GM19239 (cell line): Measurements from ENCODE around the gene LGR6.
"Not testable (repeated sequence)": the region's sequence is repeated elsewhere in the genome, so short reads cannot be mapped to it uniquely, and the experiment has no call there.

Experiments used
- DNase-seq: peaks from one replicate; pipeline ENCODE4 v3.0.0; 2011; ENCODE audit warnings: low spot score; ENCODE audit not compliant: insufficient read length
- FAIRE-seq: peaks from 2 replicates; lab custom pipeline; 2011; peaks lifted over from hg19 to GRCh38; lab: Jason Lieb, UNC

LGR6 gene

DNA sequence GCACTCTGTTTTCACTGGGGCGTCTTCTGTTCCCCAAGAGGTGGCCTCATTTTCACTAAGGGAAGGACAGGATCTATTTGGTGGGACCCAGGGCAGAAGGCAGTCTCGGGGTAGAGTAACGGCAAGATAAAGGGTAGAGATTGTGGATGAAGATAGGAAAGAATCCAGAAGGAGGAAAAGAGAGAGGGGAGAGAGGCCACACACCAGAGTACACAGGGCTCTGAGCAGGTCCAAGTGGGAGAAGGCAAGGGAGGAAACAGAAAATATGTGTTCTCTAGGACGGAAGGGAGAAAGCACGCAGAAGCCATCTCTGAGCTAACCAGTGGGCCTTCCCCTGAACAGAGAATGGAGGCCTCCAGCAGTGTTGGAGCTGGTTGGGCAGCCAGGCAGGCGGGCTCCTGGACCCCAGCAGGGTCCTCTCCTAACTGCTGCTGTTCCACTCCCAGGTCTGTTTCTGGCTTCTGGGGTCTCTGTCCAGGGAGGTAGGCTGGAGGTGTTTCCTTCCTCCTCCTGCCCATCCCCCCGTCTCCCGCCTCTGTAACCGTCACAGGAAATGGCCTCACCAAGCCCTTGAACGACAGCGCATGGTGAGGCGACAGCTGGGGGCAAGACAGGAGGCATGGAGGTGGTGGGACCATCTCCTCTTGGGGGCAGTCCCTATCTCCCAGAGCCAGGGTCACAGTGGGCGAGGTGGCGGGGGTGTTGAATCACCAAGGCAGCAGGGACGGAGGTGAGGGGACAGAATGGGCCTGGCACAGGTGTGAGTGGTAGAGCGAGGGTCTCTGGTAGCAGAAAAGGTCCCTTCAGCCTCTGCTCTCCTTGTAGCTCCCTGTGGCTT lies 33.8 kb upstream of the LGR6 start:
- peak; percentile 92 for FAIRE-seq

DNA sequence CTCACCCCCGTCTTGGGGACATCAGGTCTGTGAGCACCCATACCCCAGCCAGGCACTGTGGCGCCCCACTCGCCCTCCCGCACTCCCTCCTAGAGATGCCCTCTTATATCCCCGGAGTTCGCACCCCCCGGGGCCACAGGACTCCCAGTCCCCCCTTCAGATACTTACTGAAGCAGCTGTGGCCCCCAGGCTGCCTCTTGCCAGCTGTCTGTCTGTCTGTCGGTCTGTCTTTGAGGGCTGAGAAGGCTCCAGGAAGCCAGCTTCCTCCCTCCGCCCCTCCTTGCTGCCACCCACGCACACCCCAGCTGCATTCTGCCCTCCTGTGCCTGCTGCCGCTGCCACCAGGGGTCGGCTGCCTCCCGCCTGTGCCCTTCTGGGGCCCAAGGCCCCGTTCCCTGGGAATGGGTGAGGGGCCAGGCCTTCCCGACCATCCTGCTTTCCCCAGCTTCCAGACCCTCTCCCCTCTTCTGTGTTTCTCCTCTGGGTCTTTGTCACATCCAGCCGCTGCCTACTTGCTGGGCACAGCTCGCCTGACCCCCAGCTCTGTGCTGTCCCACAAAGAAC lies 33.1 kb upstream of the LGR6 start, which contains the start of gene PTPN7:
PTPN7 (minus strand) TSS at position 226 of the 564 bp plus-strand sequence. CDS start 1,200 bp downstream, outside the sequence.
- DNase-seq (peak; percentile 75), FAIRE-seq (peak; percentile 88)

More for the DNA sequence above, 33.8 kb upstream of the LGR6 start:
- DNase-seq = peak; percentile 45

DNA sequence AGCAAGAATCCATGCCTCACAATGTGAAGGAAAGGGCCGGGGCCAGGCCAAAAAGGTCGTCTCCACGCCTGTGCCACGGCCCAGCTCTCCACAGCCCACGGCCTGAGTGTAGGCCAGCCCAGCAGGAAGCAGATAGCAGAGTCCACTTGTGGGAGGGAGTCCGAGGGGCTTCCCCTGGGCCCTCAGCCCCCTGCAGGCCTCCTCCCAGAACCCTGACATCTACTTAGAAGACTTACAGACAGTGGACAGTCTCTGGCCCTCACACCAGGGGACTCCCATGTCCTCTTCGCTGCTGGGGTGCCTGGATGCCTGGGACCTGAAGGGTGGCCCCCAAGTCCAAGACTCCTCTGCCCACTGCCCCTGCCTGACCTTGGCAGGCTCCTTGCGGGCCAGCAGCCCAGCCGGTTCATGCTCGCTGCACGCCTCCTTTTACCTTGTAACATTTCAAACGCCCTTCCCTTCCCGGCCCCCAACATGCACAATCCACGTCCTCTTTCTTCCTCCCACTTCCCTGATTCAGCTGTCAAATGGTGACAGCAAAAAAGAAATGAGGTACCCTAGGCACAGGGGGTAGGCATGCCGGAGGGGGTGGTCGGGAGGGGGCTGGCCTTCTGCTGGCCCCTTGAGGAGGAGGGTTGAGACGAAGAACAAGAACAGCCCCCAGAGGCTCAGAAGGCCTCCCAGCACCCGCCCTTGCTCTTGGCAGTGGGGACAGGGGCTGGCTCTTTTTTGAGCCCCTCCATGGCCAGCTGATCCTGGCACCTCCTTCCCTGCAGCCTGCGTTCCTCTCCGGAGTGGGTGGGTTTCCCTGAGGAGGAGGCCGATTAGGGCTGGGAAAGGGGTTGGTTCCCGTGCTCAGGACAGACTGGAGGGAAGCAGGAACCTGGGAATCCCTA lies 32.2 kb upstream of the LGR6 start:
- DNase-seq (no peak), FAIRE-seq (no peak)

DNA sequence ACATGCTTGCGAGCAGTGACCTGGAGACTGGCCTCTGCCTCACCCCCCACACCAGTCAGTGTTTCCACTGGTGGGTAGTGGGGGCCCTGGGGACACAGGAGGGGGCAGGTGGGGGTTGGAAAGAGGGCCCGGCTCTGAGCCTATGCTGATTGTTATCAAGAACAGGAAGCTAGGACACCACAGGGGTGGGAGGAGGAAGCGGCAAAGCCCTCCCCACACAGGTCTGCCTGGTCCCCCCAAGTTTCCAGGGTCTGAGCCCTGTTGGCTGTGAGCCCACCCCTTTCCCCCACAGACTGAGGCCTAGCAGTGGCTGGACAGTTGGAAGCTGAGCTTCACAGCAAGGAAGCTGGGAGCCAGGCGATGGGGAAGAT lies 31.6 kb upstream of the LGR6 start:
- FAIRE-seq = peak; percentile 45
- DNase-seq = no peak

DNA sequence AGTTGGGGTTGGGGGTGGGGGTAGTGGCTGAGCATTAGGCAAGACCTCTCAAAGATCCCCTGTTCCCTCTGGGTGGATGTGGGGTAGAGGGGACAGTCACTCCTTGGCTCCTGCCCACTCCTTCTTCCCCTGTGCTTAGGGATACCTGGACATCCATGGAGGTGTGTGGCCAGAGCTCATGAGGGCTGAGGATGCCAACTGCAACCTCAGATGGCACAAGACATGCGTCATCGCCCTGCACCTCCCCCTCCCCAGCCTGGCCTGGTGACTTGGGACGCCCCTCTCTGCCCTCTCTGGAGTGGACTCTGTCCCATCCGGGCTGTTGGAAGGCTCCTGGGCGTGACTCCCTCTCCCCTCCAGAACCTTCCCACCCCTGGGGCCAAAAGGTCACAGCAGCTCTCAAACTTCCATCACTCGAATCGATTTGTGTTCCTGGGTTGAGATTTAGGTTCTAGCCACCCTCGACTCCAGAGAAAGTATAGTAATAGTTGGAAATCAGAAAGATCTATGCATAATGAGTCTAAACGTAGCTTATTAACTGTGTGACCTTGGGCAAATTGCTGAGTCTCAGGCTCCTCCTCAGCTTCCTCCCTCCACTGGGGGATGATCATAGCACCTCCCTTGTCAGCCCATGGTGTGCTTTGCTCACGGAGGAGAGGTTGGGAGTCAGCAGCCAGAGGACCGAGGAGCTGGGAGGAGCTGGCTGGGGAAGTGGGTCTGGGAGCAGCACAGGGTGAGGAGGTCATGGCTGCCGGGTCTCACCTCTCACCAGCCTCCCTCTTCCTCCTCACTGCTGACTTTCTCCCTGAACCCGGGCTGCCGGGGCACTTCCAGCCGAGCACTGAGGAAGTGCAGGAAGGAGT lies 30.9 kb upstream of the LGR6 start:
- FAIRE-seq (no peak), DNase-seq (no peak)

DNA sequence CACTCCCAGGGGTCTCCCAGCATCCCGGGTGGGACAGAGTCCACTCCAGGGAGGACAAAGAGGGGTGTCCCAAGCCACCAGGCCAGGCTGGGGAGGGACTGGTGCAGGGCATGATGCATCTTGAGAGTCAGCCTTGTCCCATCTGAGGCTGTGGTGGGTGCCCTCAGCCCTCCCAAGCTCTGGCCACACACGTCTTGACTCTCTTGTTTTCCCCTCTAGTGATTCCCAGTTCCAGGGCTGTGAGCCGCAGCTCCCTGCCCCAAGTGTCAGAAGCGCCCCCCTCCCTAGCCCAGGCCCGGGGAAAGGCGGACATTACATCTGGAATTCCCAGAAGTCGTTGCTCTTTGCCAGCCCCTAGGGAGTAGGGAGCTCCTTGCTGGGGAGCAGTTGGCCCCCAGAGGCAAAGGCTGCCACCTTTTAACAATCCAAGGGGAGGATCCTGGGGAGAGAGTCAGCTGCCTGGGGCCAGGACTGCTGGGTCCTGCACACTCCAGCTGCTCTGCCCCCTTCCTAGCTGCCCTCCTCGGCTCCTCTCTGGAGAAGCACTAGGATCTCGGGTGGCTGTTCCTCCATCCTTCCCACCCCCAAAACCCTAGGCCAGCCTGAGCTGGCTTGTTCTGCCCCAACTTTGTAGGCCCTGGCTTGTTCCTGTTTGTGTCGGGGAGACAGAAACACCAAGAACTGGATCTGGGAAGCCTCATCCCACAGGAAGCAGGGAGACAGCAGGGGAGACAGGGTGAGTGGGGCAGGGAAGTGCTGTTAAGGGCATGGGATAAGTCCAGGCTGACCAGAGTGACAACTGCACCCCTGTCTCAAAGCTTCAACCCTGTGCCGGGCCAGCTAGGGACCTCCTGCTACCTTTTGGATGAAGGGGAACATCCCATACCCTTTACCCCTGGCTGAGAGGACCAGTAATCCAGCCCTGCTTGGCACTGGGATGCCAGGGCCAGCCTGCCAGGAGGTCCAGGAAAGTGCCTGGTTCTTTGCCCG lies 30.0 kb upstream of the LGR6 start:
- no peak for DNase-seq

DNA sequence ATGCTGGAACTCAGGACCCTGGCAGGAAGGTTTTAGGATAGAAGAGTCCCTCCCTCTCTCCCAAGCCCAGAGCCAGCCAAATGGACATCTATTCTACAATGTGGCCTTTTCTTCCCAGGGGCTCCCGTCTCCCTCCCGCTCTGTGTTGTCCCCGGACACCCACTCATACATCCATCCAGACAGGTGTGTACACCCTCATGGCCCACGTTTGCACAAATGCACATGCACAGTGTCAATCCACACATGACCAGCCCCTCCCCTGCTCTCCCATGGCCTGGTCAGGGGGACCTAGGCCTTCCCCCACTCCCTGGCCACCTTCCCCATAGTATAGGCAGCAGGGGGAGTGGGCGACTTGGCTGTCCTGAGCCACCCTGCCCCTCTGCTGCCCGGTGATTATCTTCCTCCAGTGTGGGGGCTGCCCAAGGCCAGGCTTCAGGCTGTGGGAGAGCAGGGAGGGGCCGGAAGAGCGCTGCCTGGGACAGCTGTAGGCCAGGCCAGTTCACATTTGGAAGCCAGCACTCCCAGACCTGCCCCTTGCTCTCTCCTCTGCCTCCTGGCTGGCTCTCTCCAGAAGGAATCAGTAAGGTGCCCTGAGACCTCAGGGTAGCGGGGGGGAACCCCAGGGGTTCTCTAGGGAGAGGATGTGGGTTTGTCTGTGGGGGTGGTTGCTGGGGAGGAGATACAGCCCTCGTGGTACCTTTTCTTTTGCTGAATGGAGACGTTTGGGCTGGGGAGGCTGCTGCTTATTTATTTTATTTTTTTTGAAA lies 29.1 kb upstream of the LGR6 start:
- DNase-seq (peak; percentile 45), FAIRE-seq (peak; percentile 90)

More for the DNA sequence above, 30.0 kb upstream of the LGR6 start:
- FAIRE-seq = no peak

DNA sequence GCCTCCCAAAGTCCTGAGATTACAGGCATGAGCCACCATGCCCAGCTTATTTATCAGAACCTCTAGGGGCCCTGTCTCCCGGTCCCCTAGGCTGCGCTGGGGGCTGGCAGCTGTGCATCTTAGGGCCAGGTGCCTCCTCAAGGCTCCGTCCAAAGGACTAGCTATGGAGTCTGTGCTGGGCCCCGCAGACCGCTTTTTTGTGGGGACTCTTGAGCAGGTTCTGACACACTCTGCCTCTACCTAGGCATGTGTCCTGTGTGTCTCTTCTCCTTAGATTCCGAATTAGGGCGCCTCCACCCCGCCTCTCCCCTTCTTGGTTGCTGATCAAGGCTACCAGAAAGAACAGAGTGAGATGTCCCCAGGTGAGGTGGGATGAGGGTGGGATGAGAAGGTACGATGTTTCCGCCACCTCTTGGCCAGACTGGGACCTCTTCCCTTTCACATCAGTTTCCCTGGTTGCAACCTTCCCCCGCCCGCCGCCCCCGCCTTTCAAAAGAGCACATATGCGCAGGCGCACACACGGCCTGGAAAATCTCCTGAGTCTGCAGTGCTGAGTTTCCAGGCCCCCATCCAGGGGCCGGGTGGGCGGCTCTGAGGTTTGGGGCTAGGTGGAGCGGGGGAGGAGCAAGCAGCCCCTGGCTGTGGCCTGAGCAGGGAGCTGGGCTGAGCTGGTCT lies 28.2 kb upstream of the LGR6 start:
- DNase-seq (no peak), FAIRE-seq (no peak)

DNA sequence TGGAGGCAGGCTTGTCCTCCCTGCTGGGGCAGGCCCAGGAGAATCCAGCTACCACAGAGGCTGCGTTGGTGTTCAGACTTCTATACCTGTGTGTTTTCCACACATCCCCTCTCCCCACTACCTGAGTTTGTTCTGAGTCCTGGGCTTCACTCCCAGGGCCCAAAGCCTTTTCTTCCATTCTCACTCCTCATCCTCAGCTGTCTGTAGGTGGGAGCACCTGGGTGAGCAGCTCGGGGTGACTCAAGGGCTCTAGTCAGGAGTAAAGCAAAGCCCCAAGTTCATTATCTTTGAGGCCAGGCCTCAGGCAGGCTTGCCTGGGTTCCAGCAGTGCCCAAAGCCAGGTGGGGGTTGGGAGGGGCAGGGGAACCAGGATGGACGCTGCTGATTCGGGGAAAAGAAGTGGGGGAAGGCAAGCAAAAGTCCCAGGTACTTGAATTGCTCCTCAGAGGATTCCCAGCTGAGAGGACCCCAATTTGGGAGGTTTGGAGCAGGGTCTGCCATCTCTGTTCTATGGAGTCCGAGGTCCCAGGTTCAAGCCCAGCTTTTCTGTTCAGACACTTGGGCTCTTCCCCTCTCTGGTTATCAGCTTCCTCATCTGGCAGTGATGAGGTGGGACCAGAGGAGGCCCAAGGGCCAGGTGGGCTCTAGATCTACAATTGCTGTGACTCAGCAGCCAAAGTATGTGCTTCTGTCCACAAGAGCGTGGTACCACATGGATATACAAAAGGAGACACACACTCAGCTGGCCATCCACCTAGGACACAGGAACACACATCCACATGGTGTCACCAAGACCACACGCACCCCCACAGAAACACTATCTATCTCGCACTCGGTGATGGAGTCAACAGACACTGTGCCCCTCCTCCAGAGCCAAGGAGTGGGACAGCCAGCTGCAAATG lies 27.4 kb upstream of the LGR6 start:
- DNase-seq (no peak), FAIRE-seq (no peak)

DNA sequence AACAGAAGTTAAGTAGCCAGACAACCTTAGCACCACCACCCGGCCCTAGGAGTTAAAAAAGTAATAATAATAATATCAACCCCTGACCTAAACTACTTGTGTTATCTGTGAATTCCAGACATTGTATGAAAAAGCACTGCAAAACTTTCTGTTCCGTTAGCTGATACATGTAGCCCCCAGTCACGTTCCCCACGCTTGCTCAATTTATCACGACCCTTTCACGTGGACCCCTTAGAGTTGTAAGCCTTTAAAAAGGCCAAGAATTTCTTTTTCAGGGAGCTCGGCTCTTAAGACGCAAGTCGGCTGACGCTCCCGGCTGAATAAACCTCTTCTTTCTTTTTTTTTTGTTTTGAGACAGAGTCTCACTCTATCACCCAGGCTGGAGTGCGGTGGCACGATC lies 26.5 kb upstream of the LGR6 start:
- not testable (repeated sequence) for FAIRE-seq, DNase-seq

DNA sequence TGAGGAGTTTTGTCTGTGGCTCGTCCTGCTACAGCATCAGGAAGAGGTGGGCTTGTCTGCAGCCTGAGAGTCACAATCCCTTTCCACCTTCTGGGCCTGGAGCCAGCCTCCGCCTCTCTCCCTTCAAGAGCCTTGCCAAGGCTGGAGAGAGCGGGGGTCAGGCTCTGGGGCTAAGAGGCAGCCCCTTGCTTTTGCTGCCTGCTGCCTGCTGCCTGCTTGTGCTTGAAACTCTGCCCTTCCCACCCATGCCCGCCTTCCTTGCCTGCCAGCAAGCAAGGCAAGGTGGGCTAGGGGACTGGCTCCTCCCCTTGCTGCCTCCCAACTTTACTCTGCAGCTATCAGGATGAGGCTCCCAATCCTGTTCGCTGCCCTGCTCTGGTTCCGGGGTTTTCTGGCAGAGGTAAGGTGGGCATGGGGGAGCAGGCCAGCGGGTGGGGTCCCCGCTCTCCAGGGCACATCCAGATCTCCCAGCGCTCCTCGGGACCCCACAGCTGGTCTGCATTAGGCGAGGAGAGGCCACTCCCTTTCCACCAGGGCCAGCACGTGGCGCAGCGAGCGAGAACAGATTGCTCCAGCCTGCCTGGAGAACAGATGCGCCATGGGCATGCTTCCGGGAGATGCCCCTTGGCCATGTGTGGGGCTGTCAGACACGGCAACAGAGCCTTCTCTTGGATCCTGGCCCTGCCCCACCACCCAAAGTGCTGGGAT lies 25.7 kb upstream of the LGR6 start:
- FAIRE-seq = no peak
- no peak for DNase-seq

DNA sequence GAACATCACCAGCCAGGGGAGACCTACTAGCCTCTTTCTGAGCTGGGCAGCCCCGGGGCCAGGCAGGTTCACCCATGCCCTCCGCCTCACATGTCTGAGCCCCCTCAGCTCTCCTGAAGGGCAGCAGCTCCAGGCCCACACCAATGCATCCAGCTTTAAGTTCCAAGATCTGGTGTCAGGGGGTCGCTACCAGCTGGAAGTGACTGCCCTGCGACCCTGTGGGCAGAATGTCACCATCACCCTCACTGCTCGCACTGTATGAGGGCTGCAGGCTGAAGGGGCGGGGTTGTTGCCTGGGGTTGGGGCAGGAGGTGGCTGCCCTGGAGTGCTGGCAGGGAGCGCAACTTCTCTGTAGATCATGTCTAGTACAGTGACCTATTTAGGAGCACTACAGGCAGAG lies 24.7 kb upstream of the LGR6 start:
- FAIRE-seq (no peak), DNase-seq (no peak)

DNA sequence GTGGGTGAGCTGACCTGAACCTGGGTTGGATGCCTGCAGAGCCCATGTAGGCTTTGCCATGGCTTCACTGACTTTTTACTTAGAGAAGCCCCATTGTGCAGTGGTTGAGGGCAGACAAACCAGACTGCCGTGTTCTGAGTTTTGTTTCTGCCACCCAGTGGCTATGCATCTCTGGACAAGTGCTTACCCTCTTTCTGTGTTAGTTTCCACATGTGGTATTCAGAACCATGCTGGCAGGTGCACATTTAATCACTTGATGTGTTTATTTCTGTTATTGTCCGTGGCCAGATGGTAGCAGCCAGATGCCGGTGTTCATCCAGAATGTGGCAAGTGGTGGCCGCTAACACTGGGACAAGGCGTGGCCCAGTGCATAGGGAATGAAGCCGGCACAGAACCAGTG lies 22.9 kb upstream of the LGR6 start:
- FAIRE-seq = no peak
- no peak for DNase-seq

DNA sequence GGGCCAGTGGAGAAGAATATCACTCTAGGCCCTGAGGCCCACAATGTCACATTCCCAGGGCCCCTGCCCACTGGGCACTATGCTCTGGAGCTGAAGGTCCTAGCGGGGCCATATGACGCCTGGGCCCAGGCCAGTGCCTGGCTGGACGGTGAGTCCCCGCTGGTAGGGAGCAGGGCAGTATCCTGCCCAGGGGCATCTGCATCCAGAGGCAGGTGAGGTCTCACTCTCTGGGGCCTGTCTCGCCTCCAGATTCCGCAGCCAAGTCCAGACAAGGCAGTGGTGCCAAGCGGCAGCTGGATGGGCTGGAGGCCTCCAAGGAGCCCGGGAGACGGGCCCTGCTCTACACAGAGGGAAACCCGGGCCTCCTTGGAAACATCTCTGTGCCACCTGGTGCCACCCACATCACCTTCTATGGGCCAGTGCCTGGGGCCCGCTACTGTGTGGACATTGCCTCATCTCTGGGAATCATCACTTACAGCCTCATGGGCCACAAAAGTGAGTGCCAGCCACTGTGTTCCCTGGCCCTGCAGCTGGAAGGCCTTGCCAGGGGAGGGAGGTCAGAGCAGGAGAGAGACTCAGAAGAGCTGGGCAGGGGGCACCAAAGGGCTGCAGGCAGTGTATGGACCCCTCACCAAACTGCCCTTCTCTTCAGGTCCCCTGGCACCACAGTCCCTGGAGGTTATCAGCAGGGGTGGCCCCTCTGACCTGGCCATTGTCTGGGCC lies 22.1 kb upstream of the LGR6 start:
- no peak for DNase-seq
- FAIRE-seq = no peak

DNA sequence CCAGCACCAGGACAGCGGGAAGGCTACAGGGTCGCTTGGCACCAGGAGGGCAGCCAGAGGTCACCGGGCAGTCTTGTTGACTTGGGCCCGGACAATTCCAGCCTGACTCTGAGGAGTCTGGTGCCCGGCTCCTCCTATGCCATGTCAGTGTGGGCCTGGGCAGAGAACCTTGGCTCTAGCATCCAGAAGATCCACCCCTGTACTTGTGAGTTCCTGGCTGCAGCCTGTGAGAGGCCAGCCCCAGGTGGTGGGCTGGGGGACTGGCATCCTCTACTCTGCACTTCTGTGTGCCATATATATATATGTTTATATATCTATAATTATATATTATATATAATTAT lies 21.6 kb upstream of the LGR6 start:
- no peak for FAIRE-seq

More for the DNA sequence above, 21.6 kb upstream of the LGR6 start:
- no peak for DNase-seq
